Measurements from ENCODE around the gene CADM2. TPM values are rescaled to one million over a fixed set of nuclear protein-coding genes. Genes with fewer than 3 reads are reported as not detected.

Gene CADM2
- total RNA-seq, 2 experiments from 2014 or later = 0.47 to 0.62 TPM

DNA sequence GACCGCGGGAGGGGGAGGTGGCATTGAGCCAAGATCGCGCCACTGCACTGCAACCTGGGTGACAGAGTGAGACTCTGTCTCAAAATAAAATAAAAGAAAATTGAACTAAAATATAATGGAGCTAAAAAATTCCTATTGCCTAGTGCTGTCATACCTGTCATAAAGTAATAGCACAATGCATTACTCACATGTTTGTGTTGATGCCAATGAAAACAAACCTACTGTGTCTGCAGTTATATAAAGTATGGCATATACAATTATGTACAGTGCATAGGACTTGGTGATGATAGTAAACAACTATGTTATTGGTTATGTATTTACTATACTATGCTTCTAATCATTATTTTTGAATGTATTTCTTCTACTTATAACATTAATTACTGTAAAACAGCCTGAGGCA lies 411.6 kb downstream of the CADM2 start:
- POLR2A ChIA-PET = no interaction called here
- Mint-ChIP-seq H3K9me3 (no peaks in the 10 kb centered on the region), H3K36me3 (no peaks in the 10 kb centered on the region), H3K27me3 (no peaks in the 10 kb centered on the region), H3K4me3 (no peak overlapping the region), H3K4me1 (no peaks in the 10 kb centered on the region), H3K27ac (no peak overlapping the region)
- ATAC-seq (ENCODE audit: low read depth) (no peak), DNase-seq (no peak)

DNA sequence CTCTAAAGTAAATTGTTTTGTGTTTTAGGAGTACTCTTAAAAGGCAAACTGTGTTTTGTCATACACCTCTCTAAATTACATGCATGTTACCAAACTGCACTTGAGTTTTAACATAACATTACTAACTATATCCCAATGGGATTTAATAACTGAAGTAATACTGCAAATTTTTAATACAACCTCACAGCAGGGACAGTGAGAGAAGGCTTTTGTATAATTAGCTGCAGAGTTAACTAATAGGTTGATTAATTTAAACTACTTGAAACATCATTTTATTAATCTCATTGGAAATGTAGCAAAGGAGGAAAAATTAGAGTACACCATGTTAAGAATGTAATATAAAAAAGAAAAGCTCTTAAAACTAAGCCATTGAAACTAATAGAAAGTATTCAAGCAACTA lies 417.3 kb downstream of the CADM2 start:
- H3K27ac Mint-ChIP-seq = no peak overlapping the region
- POLR2A ChIA-PET = no interaction called here
- no peaks in the 10 kb centered on the region for H3K36me3 Mint-ChIP-seq
- no peaks in the 10 kb centered on the region for H3K27me3 Mint-ChIP-seq
- ATAC-seq (ENCODE audit: low read depth) (no peak), DNase-seq (no peak)
- H3K4me1 Mint-ChIP-seq = no peaks in the 10 kb centered on the region
- no peak overlapping the region for H3K4me3 Mint-ChIP-seq
- H3K9me3 Mint-ChIP-seq = no peaks in the 10 kb centered on the region

DNA sequence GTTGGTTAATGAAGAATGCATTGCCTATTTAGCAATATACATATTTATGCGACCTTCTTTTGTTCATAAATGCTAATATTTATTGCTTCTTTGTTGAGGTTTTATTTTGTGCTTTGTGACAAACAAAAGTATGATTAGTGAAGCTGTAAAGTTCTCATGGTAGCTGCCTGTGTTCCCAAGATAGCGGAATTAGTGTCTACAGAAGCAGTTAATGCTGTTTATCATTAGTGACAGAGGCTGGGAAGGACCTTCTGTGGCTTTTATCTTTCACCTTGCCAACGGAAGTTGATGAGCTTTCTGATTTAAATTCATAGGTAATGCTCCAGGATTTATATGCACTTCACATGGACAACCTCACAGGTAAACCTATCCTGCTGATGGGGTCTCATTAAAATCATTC lies 418.3 kb downstream of the CADM2 start:
- Mint-ChIP-seq H3K27me3 (no peaks in the 10 kb centered on the region), H3K9me3 (no peaks in the 10 kb centered on the region), H3K4me3 (no peak overlapping the region), H3K36me3 (no peaks in the 10 kb centered on the region), H3K4me1 (no peaks in the 10 kb centered on the region), H3K27ac (no peak overlapping the region)
- DNase-seq = no peak
- no peak for ATAC-seq (ENCODE audit: low read depth)
- POLR2A ChIA-PET = no interaction called here

DNA sequence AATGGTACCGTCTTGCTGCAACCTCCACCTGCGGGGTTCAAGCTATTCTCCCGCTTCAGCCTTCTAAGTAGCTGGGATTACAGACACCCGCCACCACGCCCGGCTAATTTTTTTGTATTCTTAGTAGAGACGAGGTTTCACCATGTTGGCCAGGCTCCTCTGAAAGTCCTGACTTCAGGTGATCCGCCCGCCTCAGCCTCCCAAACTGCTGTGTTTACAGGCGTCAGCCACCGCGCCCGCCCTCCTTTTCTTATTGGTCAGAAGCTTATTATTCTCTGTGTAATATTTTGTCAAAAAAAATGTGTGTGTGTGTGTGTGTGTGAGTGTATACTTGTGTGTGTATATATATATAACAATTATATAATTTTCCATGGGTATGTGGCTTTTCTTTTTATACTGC lies 425.6 kb downstream of the CADM2 start:
- H3K4me3 Mint-ChIP-seq = no peak overlapping the region
- no peak for DNase-seq
- POLR2A ChIA-PET = no interaction called here
- no peak overlapping the region for H3K27ac Mint-ChIP-seq
- peaks cover 2% of the 10 kb centered on the region for H3K9me3 Mint-ChIP-seq
- no peak for ATAC-seq (ENCODE audit: low read depth)
- H3K27me3 Mint-ChIP-seq = no peaks in the 10 kb centered on the region
- H3K4me1 Mint-ChIP-seq = no peaks in the 10 kb centered on the region
- H3K36me3 Mint-ChIP-seq = no peaks in the 10 kb centered on the region

DNA sequence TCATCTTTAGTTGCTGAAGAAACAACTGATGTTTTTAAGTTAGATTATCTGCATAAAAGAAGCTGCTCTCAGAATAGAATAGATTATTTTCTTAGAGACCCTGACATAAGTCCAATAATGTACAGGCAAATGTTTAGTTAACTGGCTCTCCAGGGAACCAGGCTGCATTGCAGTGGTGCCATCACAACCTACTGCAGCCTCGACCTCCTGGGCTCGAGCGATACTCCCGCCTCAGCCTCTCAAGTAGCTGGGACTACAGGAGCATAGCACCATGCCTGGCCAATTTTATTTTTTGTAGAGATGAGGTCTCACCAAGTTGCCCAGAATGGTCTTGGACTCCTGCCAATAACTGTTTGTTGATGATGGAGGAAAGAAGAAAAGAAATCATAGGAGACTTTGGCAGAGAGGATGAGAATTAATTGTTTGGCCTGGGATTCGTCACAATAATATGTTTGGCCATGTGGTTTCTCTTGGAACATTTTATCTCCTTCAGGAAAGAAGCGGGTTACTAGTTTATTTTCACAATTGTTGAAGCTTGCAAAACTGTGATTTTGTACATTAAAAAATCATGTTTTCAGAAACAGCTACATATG lies 429.2 kb downstream of the CADM2 start:
- no peaks in the 10 kb centered on the region for H3K27me3 Mint-ChIP-seq
- ATAC-seq (ENCODE audit: low read depth) = no peak

DNA sequence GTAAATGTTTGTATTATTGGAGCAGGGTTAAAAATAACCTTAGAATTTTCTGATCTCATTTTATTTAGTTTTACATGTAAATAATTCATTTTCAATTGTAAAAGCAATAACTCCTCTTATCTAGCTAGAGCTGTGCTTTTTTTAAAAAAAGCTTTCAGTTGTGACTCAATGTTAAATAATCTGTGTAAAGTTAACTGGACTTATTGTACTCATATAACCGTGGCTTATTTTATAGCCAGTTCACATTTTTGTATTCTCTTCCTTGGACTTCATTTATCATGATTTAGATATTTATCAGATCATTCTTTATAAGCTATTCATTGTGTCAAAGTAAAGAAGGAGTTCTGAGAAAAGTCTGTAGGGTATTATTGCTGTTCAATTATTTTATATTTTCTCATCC lies 435.6 kb downstream of the CADM2 start:
- ATAC-seq (ENCODE audit: low read depth) = no peak
- POLR2A ChIA-PET = no interaction called here

More for the DNA sequence above, 429.2 kb downstream of the CADM2 start:
- no peak for DNase-seq
- no peak overlapping the region for H3K27ac Mint-ChIP-seq
- no peaks in the 10 kb centered on the region for H3K36me3 Mint-ChIP-seq
- POLR2A ChIA-PET = no interaction called here
- peaks cover 2% of the 10 kb centered on the region for H3K9me3 Mint-ChIP-seq
- H3K4me3 Mint-ChIP-seq = no peak overlapping the region
- no peaks in the 10 kb centered on the region for H3K4me1 Mint-ChIP-seq

DNA sequence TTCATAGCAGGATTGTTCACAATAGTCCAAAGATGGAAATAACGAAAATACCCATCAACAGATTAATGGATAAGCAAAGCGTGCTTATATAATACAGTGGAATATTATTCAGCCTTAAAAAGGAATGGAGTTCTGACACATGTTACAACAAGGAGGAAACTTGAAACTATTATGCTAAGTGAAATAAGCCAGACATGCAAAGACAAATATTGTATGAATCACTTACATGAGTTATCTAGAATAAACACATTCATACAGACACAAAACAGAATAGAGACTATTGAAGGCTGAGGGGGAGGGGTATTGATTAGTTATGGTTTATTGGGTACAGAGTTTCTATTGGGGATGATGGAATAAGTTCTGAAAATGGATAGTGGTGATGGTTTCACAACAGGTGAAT lies 438.6 kb downstream of the CADM2 start:
- Mint-ChIP-seq H3K4me3 (no peak overlapping the region), H3K27me3 (no peaks in the 10 kb centered on the region)
- ATAC-seq (ENCODE audit: low read depth) = no peak

More for the DNA sequence above, 435.6 kb downstream of the CADM2 start:
- Mint-ChIP-seq H3K4me3 (no peak overlapping the region), H3K36me3 (no peaks in the 10 kb centered on the region), H3K4me1 (no peaks in the 10 kb centered on the region), H3K27me3 (no peaks in the 10 kb centered on the region), H3K27ac (no peak overlapping the region), H3K9me3 (peaks cover 5% of the 10 kb centered on the region)
- no peak for DNase-seq

DNA sequence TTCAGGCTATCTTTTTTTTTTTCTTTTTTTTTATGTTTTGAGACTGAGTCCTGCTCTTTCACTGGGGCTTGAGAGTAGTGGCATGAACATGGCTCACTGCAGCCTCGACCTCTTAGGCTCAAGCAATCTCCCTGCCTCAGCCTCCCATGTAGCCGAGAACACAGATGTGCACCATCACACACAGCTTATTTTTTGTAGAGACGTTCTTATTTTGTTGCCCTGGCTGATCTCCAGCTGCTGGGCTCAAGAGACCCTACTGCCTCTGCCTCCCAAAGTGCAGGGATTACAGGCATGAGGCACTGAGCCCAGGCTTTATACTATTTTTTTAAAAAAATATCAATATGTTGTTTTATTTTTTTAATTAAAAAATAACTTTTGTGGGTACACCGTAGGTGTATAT lies 467.3 kb downstream of the CADM2 start:
- Mint-ChIP-seq H3K27ac (no peak overlapping the region), H3K36me3 (no peaks in the 10 kb centered on the region), H3K9me3 (no peaks in the 10 kb centered on the region), H3K4me1 (no peaks in the 10 kb centered on the region), H3K4me3 (no peak overlapping the region), H3K27me3 (no peaks in the 10 kb centered on the region)
- ATAC-seq (ENCODE audit: low read depth) (no peak), DNase-seq (no peak)
- POLR2A ChIA-PET = no interaction called here

More for the DNA sequence above, 438.6 kb downstream of the CADM2 start:
- H3K27ac Mint-ChIP-seq = no peak overlapping the region
- POLR2A ChIA-PET = no interaction called here
- peaks cover 5% of the 10 kb centered on the region for H3K9me3 Mint-ChIP-seq
- DNase-seq = no peak
- no peaks in the 10 kb centered on the region for H3K4me1 Mint-ChIP-seq
- H3K36me3 Mint-ChIP-seq = no peaks in the 10 kb centered on the region

DNA sequence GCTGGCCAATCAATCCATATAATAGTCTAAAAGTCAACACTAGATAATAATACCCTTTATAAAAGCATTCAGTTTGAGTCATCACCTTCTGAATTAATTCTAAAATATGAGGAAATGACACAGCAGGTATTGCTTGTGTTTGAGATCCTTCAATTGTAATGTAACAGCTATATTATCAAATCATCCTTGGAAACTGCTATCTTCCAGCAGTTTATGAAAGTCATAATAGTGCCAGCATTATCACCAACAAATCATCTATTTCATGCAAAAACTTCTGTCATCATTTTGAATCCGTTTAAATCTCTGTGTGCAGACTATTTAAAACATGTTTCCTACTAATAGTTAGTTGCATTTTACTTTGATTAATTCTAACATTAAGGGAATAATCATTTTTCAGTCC lies 468.7 kb downstream of the CADM2 start:
- Mint-ChIP-seq H3K4me3 (no peak overlapping the region), H3K27me3 (no peaks in the 10 kb centered on the region), H3K36me3 (no peaks in the 10 kb centered on the region), H3K9me3 (no peaks in the 10 kb centered on the region), H3K4me1 (no peaks in the 10 kb centered on the region), H3K27ac (no peak overlapping the region)
- no peak for ATAC-seq (ENCODE audit: low read depth)
- POLR2A ChIA-PET = no interaction called here
- DNase-seq = no peak

DNA sequence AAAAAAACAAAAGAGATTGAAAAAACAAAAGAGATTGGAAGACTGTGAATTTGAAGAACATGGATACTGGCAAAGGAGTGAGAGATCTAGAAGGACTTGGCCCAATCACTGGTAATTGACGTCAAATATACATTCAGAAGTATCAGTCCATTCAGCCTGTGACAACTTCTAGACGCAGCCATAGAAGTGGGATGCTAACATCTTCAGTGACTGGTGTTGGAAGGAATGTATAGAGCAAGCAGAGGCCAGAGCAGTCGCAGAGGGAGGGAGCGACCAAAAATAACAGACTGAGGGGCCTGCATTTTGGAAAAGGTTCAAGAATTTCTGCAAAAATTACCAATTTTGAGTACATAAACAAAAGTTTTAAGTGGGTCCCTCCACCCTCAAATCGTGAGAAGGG lies 473.3 kb downstream of the CADM2 start:
- Mint-ChIP-seq H3K9me3 (peaks cover 1% of the 10 kb centered on the region), H3K27me3 (no peaks in the 10 kb centered on the region), H3K36me3 (no peaks in the 10 kb centered on the region), H3K27ac (no peak overlapping the region), H3K4me3 (no peak overlapping the region), H3K4me1 (no peaks in the 10 kb centered on the region)
- ATAC-seq (ENCODE audit: low read depth) = no peak
- no peak for DNase-seq
- POLR2A ChIA-PET = no interaction called here

DNA sequence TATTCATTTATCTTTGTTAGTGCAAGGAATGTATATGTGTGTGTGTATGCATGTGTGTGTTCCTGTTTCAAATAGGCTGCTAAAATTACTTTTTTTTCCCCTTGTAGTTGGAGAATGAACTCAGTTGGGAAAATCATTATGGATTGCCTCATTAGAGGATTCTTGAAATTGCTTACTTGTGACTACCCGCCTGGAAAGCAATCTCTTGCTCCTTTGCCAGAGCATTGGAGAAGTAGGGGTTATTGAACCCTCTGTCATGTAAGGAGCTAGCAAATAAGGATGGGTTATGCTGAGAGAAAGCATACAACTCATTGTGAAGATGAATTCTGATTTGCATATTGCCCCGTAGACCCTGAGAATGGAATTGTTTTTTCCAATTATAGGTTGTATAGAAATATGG lies 474.5 kb downstream of the CADM2 start:
- H3K36me3 Mint-ChIP-seq = no peaks in the 10 kb centered on the region
- H3K4me3 Mint-ChIP-seq = no peak overlapping the region
- no peak overlapping the region for H3K27ac Mint-ChIP-seq
- POLR2A ChIA-PET = no interaction called here
- no peaks in the 10 kb centered on the region for H3K4me1 Mint-ChIP-seq
- no peaks in the 10 kb centered on the region for H3K27me3 Mint-ChIP-seq
- DNase-seq (no peak), ATAC-seq (ENCODE audit: low read depth) (no peak)
- peaks cover 1% of the 10 kb centered on the region for H3K9me3 Mint-ChIP-seq

DNA sequence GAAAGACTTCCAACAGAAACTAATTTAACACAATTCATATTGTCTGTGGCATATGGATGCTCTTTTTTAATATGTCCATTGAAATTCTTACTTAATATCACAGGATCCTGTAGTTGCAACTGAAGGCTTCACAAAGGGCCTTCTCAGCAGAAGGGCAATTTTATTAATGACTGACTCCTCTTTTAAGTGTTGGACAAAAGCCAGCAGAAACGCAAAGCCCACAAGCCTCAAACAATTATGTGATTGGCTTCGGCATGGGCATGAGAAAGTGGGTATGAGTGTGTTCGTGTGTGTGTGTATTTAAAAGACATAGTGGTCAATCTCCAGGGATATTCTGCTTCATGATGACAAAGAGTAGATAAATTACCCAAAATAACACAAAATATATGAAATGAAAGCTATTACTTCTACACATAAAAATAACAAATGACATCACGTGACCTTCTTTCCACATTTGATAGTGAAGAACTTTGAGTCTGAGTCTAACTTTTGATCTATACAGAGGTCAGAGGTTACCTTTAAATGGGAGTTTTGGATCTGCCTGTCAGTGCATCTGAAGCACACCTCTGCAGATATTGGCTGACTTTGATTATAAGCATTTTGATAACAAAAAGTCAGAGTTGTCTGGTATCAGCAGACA lies 496.9 kb downstream of the CADM2 start:
- Mint-ChIP-seq H3K36me3 (no peaks in the 10 kb centered on the region), H3K27me3 (no peaks in the 10 kb centered on the region), H3K27ac (no peak overlapping the region), H3K4me1 (no peaks in the 10 kb centered on the region), H3K9me3 (no peaks in the 10 kb centered on the region), H3K4me3 (no peak overlapping the region)
- ATAC-seq (ENCODE audit: low read depth) (no peak), DNase-seq (no peak)
- POLR2A ChIA-PET = no interaction called here

DNA sequence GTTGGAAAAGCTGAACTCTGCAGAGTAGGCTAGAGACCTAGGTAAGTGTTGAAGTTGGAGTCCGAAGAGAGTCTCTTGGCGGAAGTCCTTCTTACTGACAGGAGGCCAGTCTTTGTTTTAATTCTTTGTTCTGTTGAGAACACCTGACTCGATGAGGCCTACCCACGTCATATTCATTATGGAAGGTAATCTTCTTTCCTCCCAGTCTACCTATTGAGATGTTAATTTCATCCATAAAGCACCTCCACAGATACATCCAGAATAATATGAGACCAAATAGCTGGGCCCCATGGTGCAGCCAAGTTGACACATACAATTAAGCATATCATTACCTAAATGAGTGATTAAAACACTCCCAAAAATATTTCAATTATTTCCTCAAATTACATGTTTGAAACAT lies 515.5 kb downstream of the CADM2 start:
- Mint-ChIP-seq H3K27ac (no peak overlapping the region), H3K36me3 (no peaks in the 10 kb centered on the region), H3K27me3 (no peaks in the 10 kb centered on the region)

DNA sequence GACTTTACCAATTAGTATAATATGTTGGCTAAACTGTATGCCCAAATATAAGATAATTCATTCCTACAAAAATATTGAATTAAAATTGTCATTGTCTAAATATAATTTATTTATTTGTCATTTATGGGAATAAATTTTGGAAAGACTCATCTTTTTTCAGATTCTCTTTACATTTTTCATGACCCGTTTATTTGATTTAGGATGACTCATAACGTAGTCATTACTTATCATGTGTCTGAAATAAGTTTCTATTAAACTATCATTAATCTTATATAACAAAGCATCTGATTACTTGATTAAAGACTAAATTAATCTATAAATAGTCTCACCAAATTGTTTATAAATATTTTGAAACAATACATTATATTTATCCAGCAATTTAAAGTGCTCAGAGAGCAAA lies 516.6 kb downstream of the CADM2 start:
- ATAC-seq (ENCODE audit: low read depth) (no peak), DNase-seq (no peak)
- Mint-ChIP-seq H3K9me3 (no peaks in the 10 kb centered on the region), H3K4me3 (no peak overlapping the region), H3K27ac (no peak overlapping the region), H3K36me3 (no peaks in the 10 kb centered on the region), H3K4me1 (no peaks in the 10 kb centered on the region), H3K27me3 (no peaks in the 10 kb centered on the region)
- POLR2A ChIA-PET = no interaction called here

More for the DNA sequence above, 515.5 kb downstream of the CADM2 start:
- H3K4me1 Mint-ChIP-seq = no peaks in the 10 kb centered on the region
- H3K9me3 Mint-ChIP-seq = no peaks in the 10 kb centered on the region
- POLR2A ChIA-PET = no interaction called here
- H3K4me3 Mint-ChIP-seq = no peak overlapping the region
- no peak for DNase-seq
- ATAC-seq (ENCODE audit: low read depth) = no peak

All from activated naive CD8-positive, alpha-beta T cell treated with anti-CD3 and anti-CD28 coated beads, Interleukin-2, amount 10 ng/mL, durations not matched to agents 7 days and 5 days (primary cell).